AG04450 (cell line): ENCODE data around the gene MAD2L2. TPM values are rescaled to one million over a fixed set of nuclear protein-coding genes. Genes with fewer than 3 reads are reported as not detected.
A peak's percentile ranks its signal among the peaks of the same experiment; 100 is the strongest.

Experiments used
- CTCF ChIA-PET: fragments of 300-600, 350-600 bp; formaldehyde crosslinking; extraction: SDS; loops from one replicate; lab custom pipeline; 2022; ENCODE audit warnings: antibody characterized with exemption, inconsistent platforms; lab: Charles Lee
- POLR2A ChIA-PET: fragments of 350-600 bp; formaldehyde crosslinking; extraction: SDS; loops from one replicate; lab custom pipeline; 2021; ENCODE audit warnings: antibody characterized with exemption, inconsistent platforms; lab: Yijun Ruan, JAX
- DNase-seq: peaks from one replicate; pipeline ENCODE4 v3.0.0-alpha.2; 2011; ENCODE audit warnings: low read depth, low spot score
- H3K27ac ChIP-seq: one replicate; pipeline ENCODE4 v1.5.1; 2012; ENCODE audit warnings: low read depth, low read length, control low read depth
- H3K27me3 ChIP-seq: one replicate; pipeline ENCODE4 v1.6.0; 2012; ENCODE audit warnings: low read length; ENCODE audit not compliant: control insufficient read depth, insufficient read depth
- H3K4me3 ChIP-seq: 2 replicates; pipeline ENCODE4 v1.5.1; 2011; ENCODE audit warnings: mild to moderate bottlenecking, low read depth, low read length, control low read depth
- H3K9me3 ChIP-seq: 2 replicates; pipeline ENCODE4 v1.5.1; 2012; ENCODE audit warnings: low read length; ENCODE audit not compliant: control insufficient read depth, insufficient read depth
- CTCF ChIP-seq: IDR thresholded peaks from 2 replicates; pipeline ENCODE4 v1.5.1; 2011; ENCODE audit warnings: low read depth, low read length, control low read depth, inconsistent platforms
- polyA plus RNA-seq: library from polyadenylated mRNA; depleted of rRNA; stranded (reverse); fragments of >200 nt; gene quantifications from 2 replicates; pipeline ENCODE4 v1.2.3, GENCODE V29; 2011

Gene MAD2L2
- polyA plus RNA-seq, 1 experiment = 34.9 TPM

- DNase-seq = no peak
- ChIA-PET POLR2A (no interaction called here), CTCF (interaction anchor here (0.6 to 1.8 kb wide), 6 partner anchors 10 to 616 kb away, joined by 3 to 6 read pairs (median 4); partner anchors contain the start of gene FBXO6)
- TF ChIP-seq CTCF = no peak
- peak overlapping the region; percentile 69; the same call in 1 of the 2 replicates for H3K4me3 ChIP-seq
- no peaks in the 10 kb centered on the region; the same call in 1 of the 2 replicates for H3K9me3 ChIP-seq
- peaks cover 22% of the 10 kb centered on the region for H3K27me3 ChIP-seq
- no peak overlapping the region for H3K27ac ChIP-seq
Measured at GRCh38 chr1:11653861-11654136, 27.1 kb downstream of the MAD2L2 start.

DNA sequence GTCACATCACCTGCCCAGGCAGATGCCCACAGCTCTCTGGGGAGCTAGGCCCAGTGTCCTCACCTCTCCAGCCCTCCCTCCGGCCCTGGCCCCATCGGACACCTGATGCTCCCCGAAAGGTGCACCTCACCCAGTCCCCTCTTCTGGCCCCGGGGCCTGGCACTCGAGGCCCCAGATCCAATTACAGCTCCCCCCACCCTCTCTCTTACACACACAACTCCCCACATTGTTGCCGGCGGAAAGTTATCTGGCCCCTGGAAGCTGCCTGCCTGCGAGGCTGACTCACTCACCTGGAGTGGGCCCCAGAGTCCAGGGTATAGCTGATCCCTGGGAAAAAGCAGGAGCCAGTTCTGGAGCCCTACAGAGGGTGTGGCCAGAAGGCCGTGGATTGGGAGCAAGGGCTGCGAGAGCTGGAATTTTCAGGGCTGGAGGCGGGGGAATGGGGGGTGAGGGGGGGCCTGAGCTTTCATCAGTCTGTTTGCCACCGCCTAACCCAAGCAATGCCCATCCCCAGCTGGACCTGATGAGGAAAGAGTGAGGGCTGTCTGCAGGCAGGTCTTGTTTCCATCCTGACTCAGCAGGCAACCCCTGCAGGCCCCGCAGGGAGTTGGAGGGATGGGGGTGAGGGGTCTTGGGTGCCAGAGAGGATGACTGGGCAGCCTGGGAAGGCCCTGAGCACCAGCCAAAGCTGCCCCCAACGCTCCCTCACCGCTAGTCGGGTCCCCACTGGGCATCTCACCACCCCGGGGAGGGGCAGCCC, 27.7 kb downstream of the MAD2L2 start:
- POLR2A ChIA-PET = no interaction called here
- CTCF ChIA-PET = interaction anchor here (0.6 to 1.8 kb wide), 7 partner anchors 10 to 616 kb away, joined by 3 to 6 read pairs (median 4); partner anchors contain the start of gene FBXO6
- no peak for DNase-seq

GRCh38 chr1:11652203-11652780, 28.7 kb downstream of the MAD2L2 start:
- no peak for DNase-seq
- no peak overlapping the region for H3K4me3 ChIP-seq
- TF ChIP-seq CTCF = no peak
- no peaks in the 10 kb centered on the region; the same call in 1 of the 2 replicates for H3K9me3 ChIP-seq
- POLR2A ChIA-PET = no interaction called here
- no peak overlapping the region for H3K27ac ChIP-seq
- H3K27me3 ChIP-seq = peaks cover 27% of the 10 kb centered on the region
- CTCF ChIA-PET = interaction anchor here (0.7 to 1.8 kb wide), 3 partner anchors 9 to 615 kb away, joined by 3 to 6 read pairs (median 4); no protein-coding TSS in a partner anchor

More for the DNA sequence above, 27.7 kb downstream of the MAD2L2 start:
- TF ChIP-seq CTCF = no peak
- Histone ChIP-seq H3K9me3 (no peaks in the 10 kb centered on the region; the same call in 1 of the 2 replicates), H3K4me3 (no peak overlapping the region), H3K27me3 (peaks cover 26% of the 10 kb centered on the region), H3K27ac (no peak overlapping the region)

GRCh38 chr1:11651017-11651416, 29.9 kb downstream of the MAD2L2 start:
- no peak overlapping the region for H3K27ac ChIP-seq
- no peak overlapping the region for H3K4me3 ChIP-seq
- TF ChIP-seq CTCF = no peak
- DNase-seq = no peak
- peaks cover 31% of the 10 kb centered on the region for H3K27me3 ChIP-seq
- CTCF ChIA-PET = interaction anchor here (1.6 to 2.4 kb wide), 6 partner anchors 13 to 613 kb away, joined by 4 to 31 read pairs (median 10); partner anchors contain the start of genes AGTRAP and FBXO6
- POLR2A ChIA-PET = interaction anchor here (1.4 kb wide), 1 partner anchor 257 kb away, joined by 6 read pairs; no protein-coding TSS in a partner anchor
- H3K9me3 ChIP-seq = no peaks in the 10 kb centered on the region; the same call in 1 of the 2 replicates
